ENCODE data around the gene TERC. TPM values are rescaled to one million over a fixed set of nuclear protein-coding genes. Genes with fewer than 3 reads are reported as not detected.

Gene TERC
- polyA plus RNA-seq, 2 of the 4 experiments (the other 2 are of a cell fraction) = 0.25 to 2.2 TPM

- H3K4me3 ChIP-seq = no peak overlapping the region
- DNase-seq (ENCODE audit: low read depth in 1 of 2, low spot score in 1 of 2) (no peak), ATAC-seq (peak; percentile 30 to 36; a peak in 3 of 6 replicates), FAIRE-seq (no peak)
- ChIA-PET POLR2A (interaction anchor here (1.6 kb wide), 1 partner anchor 10 kb away, joined by 6 read pairs; the partner anchor contains the start of gene TERC), CTCF (interaction anchor here (1.7 kb wide), 2 partner anchors 9 kb away, joined by 6 to 13 read pairs; no protein-coding TSS in a partner anchor)
- WGBS (ENCODE audit: missing lambda C conversion rate) = 23% methylated on average over 3 of the region's 3 CpGs
- H3K9me3 ChIP-seq = no peaks in the 10 kb centered on the region
- H3K4me1 ChIP-seq = no peaks in the 10 kb centered on the region
- H3K27ac ChIP-seq = no peak overlapping the region
- no peak for TF ChIP-seq NPAS2 (CRISPR knock-in tag; IDR thresholded peaks at IDR 0.05; ENCODE audit: borderline replicate concordance)
- no peak for TF ChIP-seq ZSCAN20 (CRISPR knock-in tag; IDR thresholded peaks at IDR 0.05)
- no peak for TF ChIP-seq ZC3H11A (IDR thresholded peaks at IDR 0.05)
- TF ChIP-seq USF2 (IDR thresholded peaks at IDR 0.05) = no peak
- no peak for TF ChIP-seq NFE2L2 (conservative IDR thresholded peaks at IDR 0.05; ENCODE audit: low read length)
- no peak overlapping the region for H3K4me2 ChIP-seq
Measured at GRCh38 chr3:169754711-169755110, 10.1 kb downstream of the TERC start.

- Histone ChIP-seq H3K4me1 (no peaks in the 10 kb centered on the region), H3K4me2 (no peak overlapping the region), H3K9me3 (no peaks in the 10 kb centered on the region), H3K27ac (no peak overlapping the region), H3K4me3 (no peak overlapping the region)
- no peak for DNase-seq (ENCODE audit: low read depth in 1 of 2, low spot score in 1 of 2)
- ATAC-seq = no peak
- CTCF ChIA-PET = interaction anchor here (0.8 kb wide), 1 partner anchor 11 kb away, joined by 3 read pairs; no protein-coding TSS in a partner anchor
- no peak for FAIRE-seq
- 33% methylated on average over 2 of the region's 2 CpGs for WGBS (ENCODE audit: missing lambda C conversion rate)
- POLR2A ChIA-PET = interaction anchor here (1.6 kb wide), 1 partner anchor 13 kb away, joined by 4 read pairs; the partner anchor contains the start of gene TERC
- TF ChIP-seq FOSB (CRISPR knock-in tag; IDR thresholded peaks at IDR 0.05) (no peak), CBX2 (IDR thresholded peaks at IDR 0.05; ENCODE audit: borderline replicate concordance, low read depth) (no peak), BCL3 (IDR thresholded peaks at IDR 0.05) (no peak), CEBPB (IDR thresholded peaks at IDR 0.05) (no peak), PHF8 (IDR thresholded peaks at IDR 0.05; ENCODE audit: borderline replicate concordance, low read depth) (no peak), RCOR1 (IDR thresholded peaks at IDR 0.05; ENCODE audit: low read depth, low read length) (no peak), SREBF2 (IDR thresholded peaks at IDR 0.05) (no peak), MAFK (IDR thresholded peaks at IDR 0.05; ENCODE audit: partially characterized antibody) (no peak)
Measured at GRCh38 chr3:169751875-169752274, 13.0 kb downstream of the TERC start.

- CTCF ChIA-PET = no interaction called here
- Histone ChIP-seq H3K27ac (no peak overlapping the region), H3K4me1 (no peaks in the 10 kb centered on the region), H3K4me2 (no peak overlapping the region), H3K4me3 (no peak overlapping the region), H3K9me3 (no peaks in the 10 kb centered on the region)
- POLR2A ChIA-PET = interaction anchor here (1.6 kb wide), 1 partner anchor 14 kb away, joined by 4 read pairs; the partner anchor contains the start of gene TERC
- FAIRE-seq (no peak), ATAC-seq (no peak), DNase-seq (ENCODE audit: low read depth in 1 of 2, low spot score in 1 of 2) (no peak)
- 24% methylated on average over 2 of the region's 2 CpGs for WGBS (ENCODE audit: missing lambda C conversion rate)
- TF ChIP-seq GATA3 (IDR thresholded peaks at IDR 0.05; ENCODE audit: borderline replicate concordance) (no peak), EP300 (IDR thresholded peaks at IDR 0.05) (no peak), NR3C1 (IDR thresholded peaks at IDR 0.05) (no peak), TFCP2L1 (CRISPR knock-in tag; IDR thresholded peaks at IDR 0.05) (no peak), ATOH8 (CRISPR knock-in tag; IDR thresholded peaks at IDR 0.05; ENCODE audit: low read depth) (no peak), HOXB13 (CRISPR knock-in tag; IDR thresholded peaks at IDR 0.05; ENCODE audit: low read depth) (no peak)
Measured at GRCh38 chr3:169750665-169751064, 14.2 kb downstream of the TERC start.

- FAIRE-seq (no peak), ATAC-seq (no peak), DNase-seq (ENCODE audit: low read depth in 1 of 2, low spot score in 1 of 2) (no peak)
- CTCF ChIA-PET = no interaction called here
- Histone ChIP-seq H3K4me2 (no peak overlapping the region), H3K27ac (no peak overlapping the region), H3K4me3 (no peak overlapping the region), H3K4me1 (no peaks in the 10 kb centered on the region), H3K9me3 (no peaks in the 10 kb centered on the region)
- POLR2A ChIA-PET = no interaction called here
- 17% methylated on average over 3 of the region's 3 CpGs for WGBS (ENCODE audit: missing lambda C conversion rate)
- TF ChIP-seq CHD4 (IDR thresholded peaks at IDR 0.05; ENCODE audit: borderline replicate concordance) = no peak
- TF ChIP-seq FOSL2 (IDR thresholded peaks at IDR 0.05) = no peak
- TF ChIP-seq FOSL2 (CRISPR knock-in tag; IDR thresholded peaks at IDR 0.05) = peak; percentile 66; the same call in 1 of the 2 replicates
- no peak for TF ChIP-seq KDM5A (IDR thresholded peaks at IDR 0.05)
- TF ChIP-seq CEBPB (IDR thresholded peaks at IDR 0.05) = no peak
Measured at GRCh38 chr3:169748670-169749069, 16.2 kb downstream of the TERC start.

Data from A549 (cell line).